SK-N-SH treated with all-trans-retinoic acid at 6 μM for 48 hours (cell line): ENCODE results near the gene MKKS.

Source experiments
- ARNTL ChIP-seq: fragments of 450-650 bp; formaldehyde crosslinking; IDR thresholded peaks from 2 replicates; pipeline ENCODE4 v1.5.0; 2020; ENCODE audit warnings: low read depth, mild to moderate bottlenecking, moderate library complexity, borderline replicate concordance
- ESRRG ChIP-seq: fragments of 250-450 bp; sonication (Bioruptor Pico); IDR thresholded peaks from 2 replicates; pipeline ENCODE4 v1.6.1; 2021; ENCODE audit warnings: mild to moderate bottlenecking
- GLIS3 ChIP-seq: fragments of 250-450 bp; sonication (Bioruptor Pico); IDR thresholded peaks from 2 replicates; pipeline ENCODE4 v1.5.0; 2020; ENCODE audit warnings: mild to moderate bottlenecking, moderate library complexity
- ISL1 ChIP-seq: fragments of 250-450 bp; sonication (Bioruptor Pico); IDR thresholded peaks from 2 replicates; pipeline ENCODE4 v2.1.2; 2022; ENCODE audit warnings: mild to moderate bottlenecking, moderate library complexity
- TCF4 ChIP-seq: fragments of 250-450 bp; sonication (Bioruptor Pico); IDR thresholded peaks from 2 replicates; pipeline ENCODE4 v1.8.0; 2021; ENCODE audit warnings: mild to moderate bottlenecking, moderate library complexity, borderline replicate concordance
- ZNF565 ChIP-seq: fragments of 450-650 bp; formaldehyde crosslinking; conservative IDR thresholded peaks from 2 replicates; pipeline ENCODE4 v1.5.0; 2020; ENCODE audit warnings: low read depth, mild to moderate bottlenecking, moderate library complexity
- TF ChIP-seq, protein P1 (sequence below): fragments of 250-450 bp; sonication (Bioruptor Pico); IDR thresholded peaks from 2 replicates; pipeline ENCODE4 v1.5.1; 2020; ENCODE audit warnings: low read depth, mild to moderate bottlenecking, moderate library complexity

DNA sequence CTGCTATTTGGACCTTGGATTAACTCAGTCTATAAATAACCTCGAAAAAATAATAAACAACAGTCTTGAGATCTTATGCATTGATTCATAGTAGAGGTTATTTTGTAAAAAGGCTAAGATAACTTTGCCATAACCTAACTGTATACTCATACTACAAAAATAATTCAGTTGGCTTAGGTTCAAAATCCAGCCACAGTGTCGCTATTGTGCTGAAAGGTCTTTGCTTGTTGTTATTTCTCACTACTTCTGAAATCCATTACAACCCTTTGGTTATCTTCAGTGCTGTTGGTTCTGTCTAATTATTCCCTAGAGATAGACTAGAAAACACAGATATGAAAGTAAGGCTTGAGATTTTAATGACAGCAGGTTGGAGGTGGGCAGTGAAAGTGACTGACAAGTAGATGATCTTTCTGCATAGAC is 74.4 kb downstream of the MKKS start:
- TF ChIP-seq ESRRG (CRISPR knock-in tag) (no peak), ARNTL (CRISPR knock-in tag) (no peak), ISL1 (no peak), TCF4 (CRISPR knock-in tag) (no peak), ZNF565 (CRISPR knock-in tag) (no peak), GLIS3 (no peak)
- TF ChIP-seq, protein P1, sequence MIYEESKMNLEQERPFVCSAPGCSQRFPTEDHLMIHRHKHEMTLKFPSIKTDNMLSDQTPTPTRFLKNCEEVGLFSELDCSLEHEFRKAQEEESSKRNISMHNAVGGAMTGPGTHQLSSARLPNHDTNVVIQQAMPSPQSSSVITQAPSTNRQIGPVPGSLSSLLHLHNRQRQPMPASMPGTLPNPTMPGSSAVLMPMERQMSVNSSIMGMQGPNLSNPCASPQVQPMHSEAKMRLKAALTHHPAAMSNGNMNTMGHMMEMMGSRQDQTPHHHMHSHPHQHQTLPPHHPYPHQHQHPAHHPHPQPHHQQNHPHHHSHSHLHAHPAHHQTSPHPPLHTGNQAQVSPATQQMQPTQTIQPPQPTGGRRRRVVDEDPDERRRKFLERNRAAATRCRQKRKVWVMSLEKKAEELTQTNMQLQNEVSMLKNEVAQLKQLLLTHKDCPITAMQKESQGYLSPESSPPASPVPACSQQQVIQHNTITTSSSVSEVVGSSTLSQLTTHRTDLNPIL (CRISPR knock-in tag) = no peak
